NCI-H2081 treated with DMSO at 0.1 percent for 48 hours (cell line): Measurements from ENCODE around the gene FGB.
"Not testable (repeated sequence)": the region's sequence is repeated elsewhere in the genome, so short reads cannot be mapped to it uniquely, and the experiment has no call there.

Source experiments
- DNase-seq: peaks from one replicate; lab custom pipeline; 2025; lab: John Stamatoyannopoulos, UW

FGB gene

DNA sequence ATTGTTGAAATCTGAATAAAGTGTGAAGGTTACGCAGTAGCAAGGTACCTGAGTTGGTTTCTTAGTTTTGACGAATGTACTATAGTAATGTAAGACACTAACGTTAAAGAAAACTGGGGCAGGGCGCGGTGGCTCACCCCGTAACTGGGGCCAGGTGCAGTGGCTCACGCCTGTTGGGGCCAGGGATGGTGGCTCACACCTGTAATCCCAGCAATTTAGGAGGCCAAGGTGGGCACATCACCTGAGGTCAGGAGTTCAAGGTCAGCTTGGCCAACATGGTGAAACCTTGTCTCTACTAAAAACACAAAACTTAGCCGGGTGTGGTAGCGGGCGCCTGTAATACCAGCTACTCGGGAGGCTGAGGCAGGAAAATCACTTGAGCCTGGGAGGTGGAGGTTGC is 34.5 kb downstream of the FGB start:
- not testable (repeated sequence) for DNase-seq

DNA sequence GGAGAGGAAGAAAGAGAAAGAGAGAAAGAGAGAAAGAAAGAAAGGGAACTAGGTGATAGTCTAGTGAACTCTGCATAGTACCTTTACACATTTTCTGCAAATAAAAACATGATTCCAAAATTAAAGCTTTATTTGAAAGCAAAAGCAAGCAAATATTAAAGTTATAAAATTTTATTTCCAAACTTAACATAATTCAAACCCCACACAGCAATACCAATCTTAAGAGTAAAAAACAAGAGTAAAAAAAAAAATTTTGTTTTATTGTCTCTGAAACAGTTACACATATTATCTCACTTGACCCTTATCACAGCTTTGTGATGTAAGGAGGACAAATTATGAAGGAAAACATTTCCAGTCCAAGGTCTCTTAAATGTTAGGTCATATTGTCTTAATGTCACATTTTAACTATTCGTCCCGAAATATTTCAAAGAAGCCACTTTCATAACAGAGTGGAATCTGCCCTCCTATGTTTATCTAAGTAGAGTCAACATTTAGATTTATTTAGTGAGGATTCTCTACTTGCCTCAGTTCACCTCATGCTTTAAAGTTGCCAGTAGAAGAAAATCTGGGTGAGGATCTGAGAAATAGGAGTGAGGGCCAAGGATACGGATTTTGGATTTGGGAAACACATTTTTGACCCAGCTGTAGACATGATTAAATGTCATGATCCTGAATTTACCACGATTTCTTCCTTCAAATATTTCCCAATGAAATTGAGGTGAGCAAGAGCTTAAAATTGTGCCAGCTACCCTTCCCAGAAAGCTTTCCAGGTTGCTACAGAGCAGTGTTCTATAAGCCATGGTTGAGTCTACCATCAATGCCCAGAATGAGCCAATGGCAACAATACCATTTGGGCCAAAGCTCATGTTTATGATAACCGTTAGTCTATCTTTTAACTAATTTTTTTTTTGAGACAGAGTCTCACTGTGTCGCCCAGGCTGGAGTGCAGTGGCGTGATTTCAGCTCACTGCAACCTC is 35.3 kb downstream of the FGB start:
- no peak for DNase-seq

DNA sequence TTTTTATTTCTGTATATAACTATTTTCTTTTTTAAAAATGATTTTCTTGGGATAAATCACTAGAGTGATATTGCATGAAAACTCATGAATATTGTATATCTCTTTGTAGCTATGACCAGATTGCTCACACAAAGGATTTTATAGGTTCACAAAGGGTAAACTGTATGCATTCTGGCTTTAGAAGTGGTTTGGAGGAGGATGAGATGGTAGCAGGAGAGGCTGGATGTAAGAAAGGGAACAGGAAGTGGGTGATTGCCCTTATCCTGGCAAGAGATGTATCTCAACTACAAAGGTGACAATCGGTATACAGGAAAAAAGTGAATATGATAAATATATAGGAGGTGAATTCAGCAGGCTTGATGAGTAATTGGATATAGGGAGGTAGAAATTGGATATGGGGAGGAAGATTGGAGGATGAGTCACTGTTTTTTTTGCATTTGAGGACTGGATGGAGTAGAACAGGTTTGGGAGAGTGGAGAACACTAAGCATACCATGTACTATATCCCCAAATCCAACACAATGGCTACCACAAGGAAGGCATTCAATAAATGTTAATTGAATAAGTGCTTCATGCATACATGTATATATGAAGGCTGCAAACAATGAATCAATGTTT is 39.7 kb downstream of the FGB start:
- no peak for DNase-seq

DNA sequence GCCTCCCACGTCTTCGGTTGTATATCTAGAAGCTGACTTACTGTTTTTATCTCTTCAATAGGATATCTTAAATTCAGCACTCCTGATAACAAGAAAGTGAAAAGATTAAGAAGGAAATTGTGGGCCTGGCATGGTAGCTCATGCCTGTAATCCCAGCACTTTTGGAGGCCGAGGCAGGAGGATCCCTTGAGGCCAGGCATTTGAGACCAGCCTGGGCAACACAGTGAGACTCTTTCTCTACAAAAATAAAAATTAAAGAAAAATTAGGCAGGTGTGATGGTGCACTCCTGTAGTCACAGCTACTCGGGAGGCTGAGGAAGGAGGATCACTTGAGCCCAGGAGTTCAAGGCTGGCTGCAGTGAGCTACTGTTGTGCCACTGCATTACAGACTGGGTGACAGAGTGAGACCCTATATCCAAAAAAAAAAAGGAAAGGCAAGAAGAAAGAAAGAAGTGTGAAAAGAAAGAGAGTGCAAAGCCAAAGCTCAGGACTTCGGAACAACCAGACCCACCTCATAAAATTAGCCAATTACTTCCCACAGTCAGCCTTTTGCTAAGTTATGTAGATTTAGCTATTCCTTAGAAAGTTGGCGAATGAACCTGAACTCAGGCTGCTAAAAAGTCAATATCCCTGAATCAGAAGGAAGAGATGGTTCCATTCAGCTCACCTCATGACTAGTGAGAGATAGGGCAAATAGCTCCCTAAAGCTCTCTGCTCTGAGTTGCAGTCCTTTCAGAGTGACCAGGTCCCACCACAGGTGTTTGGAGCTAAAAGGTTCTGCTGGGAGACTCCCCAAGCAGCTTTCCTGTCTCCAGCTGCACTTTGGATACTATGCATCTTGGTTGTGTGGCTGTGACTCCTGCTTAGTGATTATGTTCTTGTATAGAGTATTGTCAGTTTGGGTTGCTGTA is 40.5 kb downstream of the FGB start:
- no peak for DNase-seq

DNA sequence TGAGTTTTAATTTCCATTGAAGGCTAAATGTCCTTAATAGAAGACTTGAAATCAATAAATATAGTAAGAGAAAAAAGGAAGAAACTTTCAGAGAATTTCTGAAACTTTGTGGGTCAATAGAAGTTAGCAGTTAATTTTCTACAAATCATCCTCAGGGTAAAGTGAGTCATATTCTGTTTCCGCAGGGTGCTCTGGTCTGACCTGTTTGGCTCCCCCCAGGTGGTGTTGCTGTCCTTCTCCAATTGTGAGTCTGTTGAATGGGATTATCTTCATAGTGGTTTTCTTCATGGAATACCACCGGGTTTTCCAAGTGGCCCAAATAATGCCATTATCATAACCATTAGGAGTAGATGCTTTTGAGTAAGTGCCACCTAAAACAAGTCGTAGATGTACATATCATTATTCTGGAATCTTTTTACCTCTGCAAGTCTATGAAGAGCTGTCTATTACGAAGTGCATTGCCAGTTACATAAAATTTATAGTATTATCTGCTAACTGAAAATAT is 41.9 kb downstream of the FGB start:
- DNase-seq: no peak

DNA sequence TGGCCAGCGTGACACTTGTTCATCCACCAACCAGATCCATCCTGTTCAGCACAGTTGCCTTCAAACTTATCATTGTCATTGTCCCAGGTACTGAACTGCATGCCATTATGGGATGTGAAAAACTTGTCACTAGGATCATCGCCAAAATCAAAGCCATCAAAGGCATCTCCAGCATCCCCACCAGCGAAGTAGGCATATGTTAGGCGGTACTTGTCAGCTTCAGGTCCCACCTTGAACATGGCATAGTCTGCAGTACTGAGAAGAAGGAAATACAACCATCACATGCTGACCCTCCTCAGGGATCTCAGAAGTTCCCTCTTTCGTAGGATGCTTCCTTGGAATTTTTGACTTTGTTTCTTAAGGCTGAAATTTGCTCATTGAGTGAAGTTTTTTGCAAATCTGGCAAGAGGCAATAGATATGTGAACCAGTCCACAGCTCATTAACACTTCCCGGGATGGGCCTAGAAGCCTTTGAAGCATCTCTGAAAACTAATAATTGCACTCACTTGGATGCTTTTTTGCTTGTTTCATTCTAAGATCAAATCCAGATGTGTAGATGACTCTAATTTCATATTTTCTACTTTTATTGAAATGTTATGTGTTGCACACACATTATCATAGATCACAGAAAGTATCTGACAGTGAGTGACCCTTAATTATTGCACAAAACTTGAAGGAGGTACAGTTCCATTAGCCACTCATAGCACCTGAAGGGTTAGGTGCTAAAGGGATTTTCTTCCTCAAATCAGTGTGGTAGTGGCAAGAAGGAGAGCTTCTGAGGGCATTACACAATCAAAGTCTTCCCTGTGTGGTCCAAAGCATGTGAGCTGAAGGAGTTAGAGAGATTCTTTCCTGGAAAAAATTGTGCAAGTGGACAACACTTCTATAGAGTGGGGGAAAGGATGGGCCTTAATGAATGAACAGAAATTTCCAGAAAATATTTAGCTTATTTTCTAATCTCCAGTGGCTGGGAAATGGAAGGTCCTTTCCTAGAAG is 44.2 kb downstream of the FGB start:
- DNase-seq: no peak

DNA sequence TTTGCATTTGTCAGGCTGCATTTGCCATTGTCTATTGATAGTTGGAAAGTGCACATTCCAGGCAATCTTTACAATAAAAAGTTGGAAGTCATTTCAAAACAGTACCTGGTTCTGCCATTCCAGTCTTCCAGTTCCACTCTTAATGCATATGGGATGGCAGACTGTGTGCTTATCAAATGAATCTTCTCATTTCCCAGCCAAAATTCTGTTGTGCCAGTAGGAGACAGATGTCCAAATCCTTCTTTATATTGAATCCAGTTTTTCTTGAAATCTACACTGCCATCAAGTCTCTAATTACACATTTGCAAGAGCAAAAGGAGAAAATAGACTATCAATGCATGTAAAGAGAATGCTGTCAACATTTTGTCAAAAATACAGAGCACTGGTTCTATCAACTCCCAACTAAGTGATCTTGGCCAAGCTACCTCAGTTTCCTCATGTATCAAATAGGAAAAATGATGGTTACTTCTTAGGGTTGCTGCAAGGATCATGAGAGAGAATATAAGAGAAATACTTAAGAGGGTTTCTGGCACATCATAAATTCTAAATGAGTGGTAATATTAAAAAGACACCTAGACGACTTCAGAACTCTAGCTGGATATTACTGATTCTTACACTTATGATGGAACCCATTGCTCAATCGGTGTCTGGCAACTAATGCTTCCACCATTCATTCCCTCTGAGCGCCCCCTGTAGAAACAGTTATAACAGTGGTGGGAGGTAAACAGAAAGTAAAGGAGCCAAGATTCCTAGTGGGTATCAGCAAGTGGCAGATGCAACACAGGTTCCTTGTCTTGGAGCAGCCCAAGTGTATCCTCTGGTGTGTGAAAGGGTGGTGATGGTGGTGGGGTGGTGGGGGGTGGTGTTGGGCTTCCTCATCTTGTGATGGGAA is 45.8 kb downstream of the FGB start:
- no peak for DNase-seq

DNA sequence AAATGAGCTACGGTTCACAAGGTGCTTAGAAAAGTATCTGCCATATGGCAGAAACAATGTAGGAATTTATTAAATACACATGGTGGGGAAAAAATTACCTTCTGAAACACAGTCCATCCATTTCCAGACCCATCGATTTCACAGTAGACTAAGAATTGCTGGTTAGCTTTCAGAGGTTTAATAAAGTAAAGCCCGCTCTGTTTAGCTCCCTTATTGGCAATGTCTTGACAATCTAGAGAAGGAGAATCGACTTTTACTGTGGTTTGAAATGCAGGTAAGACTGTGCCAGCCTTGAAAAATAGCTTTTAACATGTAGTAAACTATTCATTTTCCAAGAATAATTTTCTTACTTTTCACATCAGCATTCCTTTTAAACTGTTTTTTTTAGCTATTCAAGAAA is 46.7 kb downstream of the FGB start:
- DNase-seq: no peak

DNA sequence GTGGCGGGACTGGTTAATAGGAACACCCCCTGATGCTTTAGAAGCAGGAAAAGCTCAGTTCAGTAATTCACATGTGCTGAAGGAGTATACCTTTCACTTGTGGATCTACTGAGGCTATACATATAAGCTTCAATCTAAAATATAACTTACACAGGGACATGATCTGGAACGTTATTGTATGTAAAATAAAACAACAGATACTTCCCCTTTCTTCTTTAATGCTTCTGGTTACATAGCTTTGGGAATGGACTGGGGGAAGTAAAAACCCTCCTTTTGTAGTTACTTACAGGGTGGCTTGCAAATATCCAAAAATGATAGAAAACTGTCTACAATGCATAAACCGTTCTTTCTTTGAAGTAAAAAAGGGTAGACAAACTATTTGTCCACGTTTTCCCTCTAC is 47.8 kb downstream of the FGB start:
- DNase-seq: no peak

DNA sequence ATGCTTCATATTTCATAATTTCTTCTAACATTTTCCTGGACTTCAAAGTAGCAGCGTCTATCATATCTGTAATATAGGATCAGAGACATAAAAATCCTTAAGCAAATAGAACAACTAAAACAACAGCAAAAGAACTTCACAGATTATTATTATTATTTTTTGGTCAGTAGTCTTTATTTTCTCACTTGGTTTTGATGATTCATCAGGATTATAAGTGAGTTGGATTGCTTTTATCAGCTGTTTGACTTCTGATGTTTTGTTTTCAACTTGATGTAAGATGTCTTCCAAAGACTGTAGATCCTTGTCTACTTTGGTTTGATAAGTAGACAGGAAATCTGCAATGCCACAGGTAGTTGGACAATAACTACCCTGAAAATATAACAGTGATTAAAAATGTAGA is 49.0 kb downstream of the FGB start:
- DNase-seq: no peak

DNA sequence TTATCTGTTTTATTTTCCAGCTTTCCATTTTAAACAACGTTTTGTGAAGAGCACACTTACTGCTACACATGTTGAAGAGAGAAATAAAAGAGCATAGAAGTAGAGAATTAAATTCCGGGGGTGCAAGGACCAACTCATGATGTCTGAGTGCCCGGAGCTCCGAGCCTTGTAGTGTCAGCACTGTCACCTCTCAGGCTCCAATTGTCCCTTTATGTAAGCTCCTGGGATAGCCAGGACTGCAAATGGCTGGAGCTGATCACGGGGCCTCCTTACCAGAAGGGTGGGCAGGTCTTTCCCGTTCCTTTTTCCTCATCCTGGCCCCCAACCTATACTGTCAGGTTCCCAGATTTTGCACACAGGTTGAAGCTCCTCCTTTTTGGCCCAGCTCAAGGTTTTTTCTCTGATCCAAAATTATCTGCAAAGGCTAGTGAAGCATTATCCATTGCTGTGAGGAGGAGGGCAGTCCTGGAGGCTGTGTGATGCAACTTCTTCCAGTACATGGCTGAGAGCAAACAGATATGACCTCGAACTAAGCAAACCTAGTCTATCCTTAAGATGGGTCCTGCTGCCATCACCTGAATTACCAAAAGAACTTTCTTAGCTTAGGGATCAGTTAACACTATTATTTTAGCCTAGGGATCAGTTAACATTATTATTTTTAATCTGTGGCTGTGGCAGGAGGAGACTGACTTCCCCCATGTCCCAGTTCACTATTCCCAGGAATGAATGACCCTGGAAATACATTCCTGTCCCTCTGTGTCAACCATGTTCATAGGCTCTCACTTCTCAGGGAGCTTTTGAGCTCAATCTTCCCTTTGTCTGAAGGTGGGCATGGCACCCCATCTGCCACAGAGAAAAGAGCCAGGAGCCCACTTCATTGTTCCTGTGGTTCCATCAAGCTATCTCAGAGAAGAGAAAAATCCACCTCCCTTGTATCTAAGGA is 49.9 kb downstream of the FGB start, which contains the start of gene FGG:
TSS of gene FGG (minus strand) at position 185 of the 943 bp plus-strand sequence. CDS start at position 138, 47 bp downstream.
- DNase-seq: no peak

DNA sequence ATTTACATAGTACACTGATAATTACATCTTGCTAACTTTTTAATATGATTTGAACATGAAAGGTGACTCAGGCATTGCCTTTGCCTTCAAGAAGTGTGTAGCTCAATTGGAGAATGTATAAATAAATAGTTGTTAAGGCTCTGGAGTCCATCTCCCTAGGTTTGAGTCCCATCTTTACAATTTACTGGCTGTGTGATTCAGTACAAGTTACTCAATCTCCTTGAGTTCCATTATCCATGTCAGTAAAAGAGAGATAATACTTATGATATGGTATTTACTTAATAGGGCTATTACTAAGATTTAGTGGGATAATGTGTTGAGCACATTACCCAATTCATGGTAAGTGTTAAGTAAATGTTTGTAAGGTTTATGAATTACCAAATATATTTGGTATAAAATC is 51.5 kb downstream of the FGB start:
- no peak for DNase-seq

DNA sequence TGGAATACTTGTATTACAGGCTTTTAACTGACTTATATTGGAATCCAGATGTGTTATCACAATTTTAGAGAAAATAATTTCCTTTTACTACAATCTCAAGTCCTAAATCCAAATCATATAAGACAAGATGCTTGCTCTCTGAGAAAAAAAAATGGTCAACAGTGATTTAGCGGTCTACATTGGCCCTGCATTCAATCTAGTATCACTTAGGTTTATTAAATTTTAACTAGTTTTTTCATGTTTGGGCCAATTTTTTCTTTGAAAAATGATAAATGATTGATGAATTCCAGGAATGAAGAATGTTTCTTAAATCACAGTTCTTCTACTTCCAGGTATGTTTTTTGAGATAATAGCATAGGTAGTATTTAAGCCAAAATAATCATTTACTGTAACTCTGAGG is 52.4 kb downstream of the FGB start:
- DNase-seq: no peak

DNA sequence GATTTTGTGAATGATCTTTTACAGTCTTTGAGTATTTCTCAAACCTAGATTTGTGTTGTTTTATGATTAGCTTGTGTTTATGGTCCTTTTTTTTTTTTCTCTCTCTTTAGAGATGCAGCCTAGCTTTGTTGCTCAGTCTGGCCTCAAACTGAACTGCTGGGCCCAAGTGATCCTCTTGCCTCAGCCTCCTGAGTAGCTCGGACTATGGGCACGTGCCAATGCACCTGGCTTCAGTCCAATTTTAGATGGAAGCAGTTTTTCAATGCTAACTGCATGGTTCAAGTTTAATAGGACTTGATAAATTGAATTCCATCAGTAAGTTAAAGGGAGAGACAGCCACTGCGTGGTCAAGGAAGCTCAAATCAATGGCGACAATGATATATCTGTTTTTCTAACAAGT is 53.5 kb downstream of the FGB start:
- DNase-seq: no peak

DNA sequence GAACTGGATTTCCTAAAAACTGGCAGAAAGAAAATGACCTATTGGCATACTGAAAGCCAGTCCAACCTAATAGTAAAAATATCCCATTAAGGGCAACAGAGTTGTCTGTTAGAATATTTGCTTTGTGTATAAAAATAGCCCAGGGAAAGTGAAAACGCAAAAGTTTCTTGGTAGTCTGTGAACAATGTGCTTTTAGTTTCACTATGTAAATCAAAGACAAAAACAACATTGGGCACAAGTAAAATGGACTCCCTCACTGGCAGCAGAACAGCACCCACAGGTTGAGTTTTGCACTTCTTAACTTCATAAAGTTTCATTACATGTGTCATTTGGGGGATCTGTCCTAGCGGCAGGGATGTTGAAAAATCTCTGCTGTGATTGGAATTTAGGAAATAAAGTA is 53.9 kb downstream of the FGB start:
- DNase-seq: no peak

DNA sequence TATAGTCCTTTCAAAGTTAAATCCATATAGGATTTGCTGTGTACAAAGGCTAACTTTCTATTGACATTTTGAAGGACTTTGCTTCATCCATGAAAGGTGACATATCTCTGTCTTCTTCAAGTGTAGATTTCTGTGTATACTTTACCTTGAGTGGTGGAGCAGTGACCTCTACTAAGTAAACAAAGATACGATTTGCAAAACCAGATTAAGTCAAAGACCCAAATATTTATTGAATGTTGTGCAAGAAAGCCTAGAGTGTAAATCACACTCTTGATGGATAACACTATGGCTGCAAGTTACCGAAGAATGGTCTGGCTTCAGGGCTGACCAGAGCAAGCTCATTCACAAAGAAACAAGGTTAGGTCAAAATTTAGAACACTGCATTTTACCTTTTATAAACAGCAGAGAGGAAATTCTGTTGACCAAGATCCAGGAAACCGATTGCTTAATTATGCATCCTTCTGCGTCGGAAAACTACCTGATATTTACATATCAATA is 55.1 kb downstream of the FGB start:
- no peak for DNase-seq

DNA sequence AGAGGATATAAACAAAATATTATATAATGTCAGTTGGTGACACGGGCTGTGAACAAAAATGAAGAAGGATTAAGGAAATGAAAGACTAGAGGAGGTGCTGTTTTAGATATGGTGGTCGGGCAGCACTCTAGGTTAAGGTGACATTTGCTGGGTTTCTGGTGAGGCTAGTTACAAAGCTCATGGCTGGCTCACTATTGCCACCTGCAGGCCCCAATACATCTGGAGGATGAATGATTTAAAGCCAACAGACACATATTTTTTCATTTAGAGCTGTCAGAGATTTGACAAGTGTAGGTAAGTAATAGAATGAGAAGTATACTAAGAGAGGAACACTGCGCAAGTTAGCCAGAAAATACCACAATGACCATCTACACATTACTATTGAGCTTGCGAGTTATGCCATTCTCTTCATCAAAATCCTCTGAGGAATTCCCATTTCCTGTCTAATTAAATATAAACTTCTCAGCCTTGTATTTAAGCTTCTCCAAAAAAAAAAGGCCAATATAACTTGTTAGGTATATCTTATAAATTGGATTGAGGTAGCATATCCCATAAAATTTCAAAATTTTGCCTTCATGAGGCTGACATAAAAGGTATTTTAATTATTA is 56.0 kb downstream of the FGB start:
- DNase-seq: no peak

DNA sequence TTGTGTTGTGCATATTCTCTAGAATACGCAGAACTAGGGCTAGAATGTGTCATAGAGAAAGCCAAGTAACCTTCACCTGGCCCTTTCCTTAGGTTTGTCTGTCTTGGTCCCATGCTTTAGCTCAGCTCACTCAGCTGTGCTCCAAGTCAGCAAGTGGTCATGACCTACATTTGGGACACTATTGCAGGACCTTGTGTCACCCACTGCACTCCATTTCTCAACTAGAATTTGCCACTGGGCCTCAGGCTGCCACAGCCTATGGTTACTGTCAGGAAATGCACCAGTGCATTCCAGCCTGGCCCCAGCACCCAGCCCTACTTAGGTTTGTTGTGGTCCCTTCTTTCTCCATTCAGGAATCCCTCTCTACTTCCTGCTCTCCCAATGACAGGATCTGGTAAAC is 57.3 kb downstream of the FGB start:
- no peak for DNase-seq
